ENCODE measurements around the gene GLTPD2. TPM values are rescaled to one million over a fixed set of nuclear protein-coding genes. Genes with fewer than 3 reads are reported as not detected.
"Not testable (repeated sequence)": the region's sequence is repeated elsewhere in the genome, so short reads cannot be mapped to it uniquely, and the experiment has no call there.

The GLTPD2 gene
- total RNA-seq, 1 experiment from 2014 or later: not detected

GRCh38 chr17:4823373-4824089 lies 34.8 kb downstream of the GLTPD2 start:
- H3K27ac ChIP-seq (ENCODE audit: low read depth, low read length, poor library complexity, severe bottlenecking): no peak overlapping the region
- ChIA-PET POLR2A (ENCODE audit: low non-redundant PET) (no interaction called here), CTCF (interaction anchor here (0.6 kb wide), 1 partner anchor 14 kb away, joined by 3 read pairs; no protein-coding TSS in a partner anchor)
- H3K36me3 ChIP-seq (ENCODE audit: insufficient read depth, low read length, poor library complexity, severe bottlenecking): no peaks in the 10 kb centered on the region
- intact Hi-C loops (cut with micrococcal nuclease; ENCODE audit: unreplicated experiment): no loop called here
- no peak for DNase-seq (ENCODE audit: low spot score)
- no TSS peak for BruUV-seq (replicated peaks)
- no peaks in the 10 kb centered on the region for H3K4me1 ChIP-seq (ENCODE audit: insufficient read depth, low read length, poor library complexity, severe bottlenecking)
- H3K4me3 ChIP-seq (ENCODE audit: low read depth, low read length, poor library complexity, severe bottlenecking): no peak overlapping the region
- TF ChIP-seq EZH2 (IDR thresholded peaks at IDR 0.05; ENCODE audit: borderline replicate concordance, low read depth, low read length, poor library complexity, severe bottlenecking): no peak
- TF ChIP-seq CTCF (conservative IDR thresholded peaks at IDR 0.05; ENCODE audit: low read depth, low read length): no peak
- H3K9me3 ChIP-seq (ENCODE audit: low read depth, low read length, poor library complexity, severe bottlenecking): no peaks in the 10 kb centered on the region
- no peaks in the 10 kb centered on the region for H3K27me3 ChIP-seq (replicated peaks; ENCODE audit: insufficient read depth, low read depth, low read length, poor library complexity)

GRCh38 chr17:4827399-4827798 lies 38.6 kb downstream of the GLTPD2 start:
- CTCF ChIA-PET: interaction anchor here (0.5 kb wide), 1 partner anchor 10 kb away, joined by 3 read pairs; no protein-coding TSS in a partner anchor

GRCh38 chr17:4832829-4833177 lies 44.0 kb downstream of the GLTPD2 start:
- BruUV-seq (replicated peaks); H3K9me3 ChIP-seq (ENCODE audit: low read depth, low read length, poor library complexity, severe bottlenecking); intact Hi-C loops (cut with micrococcal nuclease; ENCODE audit: unreplicated experiment); H3K27me3 ChIP-seq (replicated peaks; ENCODE audit: insufficient read depth, low read depth, low read length, poor library complexity); POLR2A ChIA-PET (ENCODE audit: low non-redundant PET); H3K4me1 ChIP-seq (ENCODE audit: insufficient read depth, low read length, poor library complexity, severe bottlenecking); DNase-seq (ENCODE audit: low spot score); H3K36me3 ChIP-seq (ENCODE audit: insufficient read depth, low read length, poor library complexity, severe bottlenecking); CTCF ChIA-PET: not testable (repeated sequence)
- H3K4me3 ChIP-seq (ENCODE audit: low read depth, low read length, poor library complexity, severe bottlenecking): peak overlapping the region; percentile 88
- H3K27ac ChIP-seq (ENCODE audit: low read depth, low read length, poor library complexity, severe bottlenecking): peak overlapping the region; percentile 84

More at GRCh38 chr17:4827399-4827798, 38.6 kb downstream of the GLTPD2 start:
- intact Hi-C loops (cut with micrococcal nuclease; ENCODE audit: unreplicated experiment): no loop called here
- POLR2A ChIA-PET (ENCODE audit: low non-redundant PET): no interaction called here
- no peak overlapping the region for H3K27ac ChIP-seq (ENCODE audit: low read depth, low read length, poor library complexity, severe bottlenecking)
- BruUV-seq (replicated peaks): no TSS peak
- no peaks in the 10 kb centered on the region for H3K4me1 ChIP-seq (ENCODE audit: insufficient read depth, low read length, poor library complexity, severe bottlenecking)
- H3K9me3 ChIP-seq (ENCODE audit: low read depth, low read length, poor library complexity, severe bottlenecking): no peaks in the 10 kb centered on the region
- DNase-seq (ENCODE audit: low spot score): no peak
- no peaks in the 10 kb centered on the region for H3K36me3 ChIP-seq (ENCODE audit: insufficient read depth, low read length, poor library complexity, severe bottlenecking)
- TF ChIP-seq EZH2 (IDR thresholded peaks at IDR 0.05; ENCODE audit: borderline replicate concordance, low read depth, low read length, poor library complexity, severe bottlenecking) (no peak), CTCF (conservative IDR thresholded peaks at IDR 0.05; ENCODE audit: low read depth, low read length) (no peak)
- no peak overlapping the region for H3K4me3 ChIP-seq (ENCODE audit: low read depth, low read length, poor library complexity, severe bottlenecking)
- no peaks in the 10 kb centered on the region for H3K27me3 ChIP-seq (replicated peaks; ENCODE audit: insufficient read depth, low read depth, low read length, poor library complexity)

All from A673 (cell line).